ENCODE data around the gene SMARCB1.

SMARCB1 gene

GRCh38 chr22:23845265-23846080 is 58.7 kb downstream of the SMARCB1 start:
- Histone ChIP-seq H3K27ac (no peak overlapping the region), H3K27me3 (replicated peaks) (no peaks in the 10 kb centered on the region), H3K36me3 (replicated peaks) (no peaks in the 10 kb centered on the region), H3K4me3 (ENCODE audit: low read depth, low read length) (no peak overlapping the region)
- in situ Hi-C loops (cut with HindIII; ENCODE audit: low pct_ligation_motif_present, low sequenced_read_pairs) = no loop called here
- no peak for DNase-seq
- no peak for TF ChIP-seq CTCF (IDR thresholded peaks at IDR 0.05; ENCODE audit: low read depth, low read length, missing control alignments)

GRCh38 chr22:23846081-23846469 is 59.3 kb downstream of the SMARCB1 start:
- Histone ChIP-seq H3K27me3 (replicated peaks) (no peaks in the 10 kb centered on the region), H3K4me3 (ENCODE audit: low read depth, low read length) (no peak overlapping the region), H3K27ac (no peak overlapping the region), H3K36me3 (replicated peaks) (no peaks in the 10 kb centered on the region)
- no peak for TF ChIP-seq CTCF (IDR thresholded peaks at IDR 0.05; ENCODE audit: low read depth, low read length, missing control alignments)
- DNase-seq = no peak
- in situ Hi-C loops (cut with HindIII; ENCODE audit: low pct_ligation_motif_present, low sequenced_read_pairs) = no loop called here

GRCh38 chr22:23847310-23847920 is 60.6 kb downstream of the SMARCB1 start:
- Histone ChIP-seq H3K4me3 (ENCODE audit: low read depth, low read length) (no peak overlapping the region), H3K27ac (no peak overlapping the region), H3K36me3 (replicated peaks) (no peaks in the 10 kb centered on the region), H3K27me3 (replicated peaks) (no peaks in the 10 kb centered on the region)
- no peak for TF ChIP-seq CTCF (IDR thresholded peaks at IDR 0.05; ENCODE audit: low read depth, low read length, missing control alignments)
- in situ Hi-C loops (cut with HindIII; ENCODE audit: low pct_ligation_motif_present, low sequenced_read_pairs) = no loop called here
- no peak for DNase-seq

- Histone ChIP-seq H3K36me3 (replicated peaks) (no peaks in the 10 kb centered on the region), H3K27ac (no peak overlapping the region), H3K27me3 (replicated peaks) (no peaks in the 10 kb centered on the region), H3K4me3 (ENCODE audit: low read depth, low read length) (no peak overlapping the region)
- DNase-seq = no peak
- in situ Hi-C loops (cut with HindIII; ENCODE audit: low pct_ligation_motif_present, low sequenced_read_pairs) = no loop called here
- TF ChIP-seq CTCF (IDR thresholded peaks at IDR 0.05; ENCODE audit: low read depth, low read length, missing control alignments) = no peak
These were observed 61.5 kb downstream of the SMARCB1 start for GRCh38 chr22:23847991-23848864.

- TF ChIP-seq CTCF (IDR thresholded peaks at IDR 0.05; ENCODE audit: low read depth, low read length, missing control alignments) = peak; percentile 94
- in situ Hi-C loops (cut with HindIII; ENCODE audit: low pct_ligation_motif_present, low sequenced_read_pairs) = no loop called here
- peak overlapping the region; percentile 12 for H3K4me3 ChIP-seq (ENCODE audit: low read depth, low read length)
- peak; percentile 53 for DNase-seq
- no peaks in the 10 kb centered on the region for H3K36me3 ChIP-seq (replicated peaks)
- no peak overlapping the region for H3K27ac ChIP-seq
- no peaks in the 10 kb centered on the region for H3K27me3 ChIP-seq (replicated peaks)
These were observed 62.5 kb downstream of the SMARCB1 start for GRCh38 chr22:23849009-23850006.
